Stimulated activated CD4-positive, alpha-beta T cell treated with anti-CD3 and anti-CD28 coated beads, Interleukin-1b, Interleukin-23, amount 100 ng/mL, for 1 hour (primary cell): ENCODE data around the gene JMJD8.
"Not testable (repeated sequence)": the region's sequence is repeated elsewhere in the genome, so short reads cannot be mapped to it uniquely, and the experiment has no call there.

Experiments
- DNase-seq, 2 donors: peaks; one replicate each; pipeline ENCODE4 v3.0.0-alpha.2; 2020; ENCODE audit warnings: low read depth in 2 of 2

The JMJD8 gene

DNA sequence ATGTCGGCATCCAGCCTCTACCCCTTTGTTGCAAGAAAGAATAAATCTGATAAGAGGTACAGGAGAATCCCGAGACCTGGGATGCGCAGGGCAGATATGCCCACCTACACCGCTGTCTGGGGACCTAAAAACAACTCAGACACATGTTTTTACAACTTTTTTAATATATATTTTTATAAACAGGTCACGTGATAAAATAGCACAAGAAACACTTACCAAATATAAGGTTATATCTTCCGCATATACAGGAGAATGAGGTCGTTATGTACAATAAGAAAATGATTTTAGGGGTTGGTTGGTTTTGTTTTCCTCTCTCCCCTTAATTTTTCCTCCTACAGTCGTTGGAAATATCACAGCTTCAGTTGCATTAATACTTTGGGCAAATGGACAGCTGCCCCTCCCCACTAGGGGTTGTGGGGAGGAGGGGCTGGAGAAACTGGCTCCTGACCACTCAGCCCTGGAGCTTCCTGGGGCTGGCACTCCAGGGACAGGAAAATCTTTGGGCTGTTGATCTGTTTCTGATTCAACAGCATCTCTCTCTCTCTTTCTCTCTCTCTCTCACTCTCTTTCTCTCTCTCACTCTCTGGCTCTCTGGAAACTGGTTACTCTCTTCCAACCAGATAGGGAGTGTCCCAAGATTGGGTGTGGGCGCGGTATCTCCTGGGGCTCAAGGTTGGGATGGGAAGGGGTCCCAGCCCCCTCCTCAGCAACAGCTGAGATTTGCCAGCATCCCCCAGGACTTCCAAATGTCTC, 8.4 kb upstream of the JMJD8 start:
- no peak for DNase-seq

DNA sequence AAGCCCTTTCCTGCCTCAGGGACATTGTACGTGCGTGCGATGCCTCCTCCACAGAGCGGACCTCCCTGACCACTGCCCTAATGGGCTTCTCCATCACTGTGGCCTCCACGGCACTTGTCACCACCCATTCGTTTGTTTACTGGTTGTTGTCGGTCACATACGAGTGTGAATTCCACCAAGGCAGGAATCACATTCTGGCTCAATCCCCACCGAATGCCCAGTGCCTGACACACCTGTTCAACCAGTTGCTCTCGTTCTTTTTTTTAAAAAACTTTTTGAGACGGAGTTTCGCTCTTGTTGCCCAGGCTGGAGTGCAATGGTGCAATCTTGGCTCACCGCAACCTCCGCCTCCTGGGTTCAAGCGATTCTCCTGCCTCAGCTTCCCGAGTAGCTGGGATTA, 7.1 kb upstream of the JMJD8 start:
- DNase-seq: not testable (repeated sequence)

DNA sequence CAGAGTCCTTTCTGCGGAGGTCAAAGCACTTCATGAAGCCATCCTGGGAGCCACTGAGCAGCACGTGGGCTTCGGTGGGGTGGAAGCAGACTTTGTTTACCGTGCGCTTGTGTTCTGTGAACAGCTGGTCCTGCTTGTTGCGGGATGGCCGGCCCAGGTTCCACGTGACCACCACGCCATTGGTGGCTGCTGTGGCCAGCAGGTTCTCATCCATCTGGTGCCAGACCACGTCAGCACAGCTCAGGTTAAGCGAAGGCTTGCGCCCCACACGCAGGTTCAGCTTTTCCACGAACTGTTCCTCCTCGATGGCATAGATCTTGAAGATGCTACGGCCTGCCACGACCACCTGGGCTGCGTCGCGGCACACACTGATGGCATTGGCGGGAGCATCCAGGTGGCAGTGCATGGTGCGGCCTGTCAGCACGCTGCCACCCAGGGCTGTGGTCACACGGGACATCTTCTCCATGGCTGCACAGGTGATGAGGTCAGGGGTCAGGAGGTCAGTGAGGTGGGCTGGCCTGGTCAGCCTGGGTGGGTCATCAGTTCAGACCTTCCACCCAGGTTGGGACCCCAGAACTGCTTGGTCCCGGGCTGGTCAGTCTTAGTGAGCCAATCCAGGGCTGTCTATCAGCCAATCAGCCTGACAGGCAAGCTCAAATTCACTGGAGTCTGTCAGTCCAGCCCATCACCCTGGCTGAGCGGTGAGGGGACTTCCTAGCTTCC, 5.2 kb upstream of the JMJD8 start:
- no peak for DNase-seq

DNA sequence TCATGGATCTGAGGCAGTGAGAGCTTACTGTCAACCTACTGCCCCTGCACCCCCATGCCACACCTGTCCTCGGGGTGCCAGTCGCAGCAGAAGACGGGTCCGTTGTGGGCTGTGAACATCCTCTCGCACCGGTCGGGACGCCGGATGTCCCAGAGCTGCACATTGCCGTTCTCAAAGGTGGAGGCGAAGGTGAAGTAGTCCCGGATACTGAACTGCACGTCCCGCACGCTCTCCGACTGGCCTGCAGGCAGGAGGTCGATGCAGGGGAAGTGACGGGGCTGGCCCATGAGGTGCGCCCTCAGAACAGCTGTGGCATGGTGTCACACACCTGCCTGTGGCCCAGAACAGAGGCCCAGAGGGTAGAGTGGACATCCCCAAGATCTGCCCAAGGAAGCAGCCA, 3.4 kb upstream of the JMJD8 start:
- DNase-seq: no peak

DNA sequence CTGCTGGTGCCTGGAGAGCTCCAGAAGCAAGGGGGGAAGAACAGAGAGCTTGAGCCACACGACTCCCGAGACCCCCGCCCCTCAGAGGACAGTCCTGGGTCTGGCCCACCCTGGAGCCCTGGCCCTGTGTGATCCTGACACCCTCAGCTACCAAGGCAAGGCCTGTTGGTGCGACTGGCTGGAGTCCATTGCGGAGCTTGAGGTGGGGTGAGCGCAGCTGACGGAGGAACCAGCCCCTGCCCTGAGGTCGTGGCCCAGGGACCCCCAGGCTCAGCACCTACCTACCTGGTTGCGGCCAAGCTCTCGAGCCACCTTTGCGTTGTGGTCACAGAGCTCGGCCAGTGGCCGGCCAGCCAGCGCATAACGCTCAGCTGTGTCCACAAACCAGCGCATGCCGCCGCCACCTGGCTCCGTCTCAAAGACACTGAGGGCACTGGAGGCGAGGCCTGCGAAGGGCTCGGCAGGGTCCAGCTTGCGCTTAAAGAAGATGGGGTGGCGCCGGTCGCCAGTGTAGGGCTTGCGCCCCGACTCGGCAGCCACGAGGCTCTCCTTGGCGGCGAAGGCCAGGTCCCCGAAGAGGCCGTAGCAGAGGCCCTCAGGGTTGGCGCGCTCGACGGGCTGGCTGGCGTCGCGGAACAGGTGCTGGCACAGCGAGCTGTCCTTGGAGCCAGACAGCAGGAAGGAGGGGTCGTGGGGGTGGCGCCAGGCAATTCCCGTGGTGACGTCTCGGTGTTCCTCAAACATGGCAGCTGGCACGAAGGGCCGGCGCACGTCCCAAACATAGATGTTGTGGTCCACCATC, 2.5 kb upstream of the JMJD8 start:
- no peak for DNase-seq

DNA sequence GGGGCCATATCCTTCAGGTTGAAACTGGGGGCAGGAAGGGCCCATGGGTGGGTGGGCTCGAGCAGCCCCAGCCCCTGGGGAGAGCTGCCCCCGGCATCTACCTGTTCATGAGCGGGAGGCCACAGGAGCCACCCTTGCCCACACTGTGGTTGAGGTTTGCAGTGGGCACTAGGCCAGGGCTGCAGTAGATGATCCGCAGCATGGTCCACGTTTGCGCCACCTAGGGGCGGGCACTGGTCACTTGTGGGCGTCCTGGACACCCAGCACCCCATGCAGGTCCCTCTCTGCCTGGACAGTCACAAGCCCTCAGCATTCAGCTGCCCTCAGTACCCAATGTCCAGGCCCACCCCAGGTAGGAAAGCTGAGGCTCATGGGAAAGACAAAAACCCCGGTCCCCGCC, 1.8 kb upstream of the JMJD8 start:
- DNase-seq: no peak

DNA sequence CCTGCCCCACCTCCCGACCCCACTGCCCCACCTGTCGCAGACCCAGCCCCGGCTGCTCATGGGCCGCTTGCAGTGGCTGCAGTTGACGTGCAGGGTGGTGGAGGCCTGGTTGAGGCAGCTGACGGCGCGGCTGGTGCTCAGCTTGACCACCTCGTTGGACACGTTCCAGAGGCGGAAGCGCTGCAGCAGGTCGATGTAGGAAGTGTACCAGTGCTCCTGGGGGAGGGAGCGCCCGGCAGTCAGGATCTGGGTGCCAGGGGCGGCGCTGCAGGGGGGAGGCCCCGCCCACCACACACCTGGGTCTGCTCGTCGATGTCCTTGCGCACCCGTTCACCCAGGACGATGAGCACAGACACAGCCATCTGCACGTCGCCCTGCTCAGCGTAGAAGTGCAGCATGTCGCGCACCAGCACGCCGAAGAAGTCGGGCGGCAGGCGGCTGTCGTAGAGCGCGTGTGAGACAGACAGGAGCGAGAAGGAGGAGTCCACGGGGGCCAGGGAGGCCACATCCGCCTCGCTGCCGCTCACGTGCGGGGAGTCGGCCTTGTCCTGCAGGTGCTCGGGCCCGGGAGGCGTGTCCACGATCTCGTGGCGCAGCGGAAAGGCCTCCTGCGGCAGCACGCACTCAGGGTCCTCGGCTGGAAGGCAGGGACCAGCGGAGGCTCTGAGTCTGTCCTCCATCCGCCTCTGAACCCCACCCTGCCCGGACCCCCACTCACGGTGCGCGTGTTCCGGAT, 995 bp upstream of the JMJD8 start:
- DNase-seq: no peak

DNA sequence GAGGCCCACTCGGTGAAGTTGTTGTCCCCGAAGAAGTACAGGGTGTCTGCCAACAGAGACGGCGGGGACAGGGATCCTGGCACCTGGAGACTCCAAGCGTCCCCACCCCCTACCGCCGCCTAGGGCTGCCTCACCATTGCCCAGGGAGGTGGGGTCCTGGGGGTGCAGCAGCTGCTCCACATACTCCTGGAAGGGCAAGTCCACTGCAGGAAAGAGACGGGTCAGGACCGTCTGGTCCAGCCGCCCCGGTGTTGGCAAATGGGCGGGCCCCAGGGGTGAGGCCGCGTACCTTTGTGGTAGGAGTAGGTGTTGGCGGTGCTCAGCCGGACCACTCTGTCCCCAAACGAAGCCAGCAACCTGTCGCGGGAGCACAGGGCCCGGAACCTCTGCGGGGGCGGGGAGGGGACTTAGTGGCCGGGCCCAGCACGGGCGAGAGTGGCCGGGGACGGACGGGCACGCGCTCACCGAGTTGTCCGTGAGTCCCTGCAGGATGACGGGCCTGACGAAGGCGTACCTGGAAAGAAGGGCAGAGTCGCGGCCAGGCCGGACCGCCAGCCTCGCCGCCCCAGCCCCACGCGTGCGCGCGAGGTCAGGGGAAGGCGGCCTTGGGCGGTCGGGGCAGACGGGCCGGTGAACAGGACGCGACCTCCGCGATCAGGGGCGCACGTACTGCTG, 601 bp downstream of the JMJD8 start:
- no peak for DNase-seq

DNA sequence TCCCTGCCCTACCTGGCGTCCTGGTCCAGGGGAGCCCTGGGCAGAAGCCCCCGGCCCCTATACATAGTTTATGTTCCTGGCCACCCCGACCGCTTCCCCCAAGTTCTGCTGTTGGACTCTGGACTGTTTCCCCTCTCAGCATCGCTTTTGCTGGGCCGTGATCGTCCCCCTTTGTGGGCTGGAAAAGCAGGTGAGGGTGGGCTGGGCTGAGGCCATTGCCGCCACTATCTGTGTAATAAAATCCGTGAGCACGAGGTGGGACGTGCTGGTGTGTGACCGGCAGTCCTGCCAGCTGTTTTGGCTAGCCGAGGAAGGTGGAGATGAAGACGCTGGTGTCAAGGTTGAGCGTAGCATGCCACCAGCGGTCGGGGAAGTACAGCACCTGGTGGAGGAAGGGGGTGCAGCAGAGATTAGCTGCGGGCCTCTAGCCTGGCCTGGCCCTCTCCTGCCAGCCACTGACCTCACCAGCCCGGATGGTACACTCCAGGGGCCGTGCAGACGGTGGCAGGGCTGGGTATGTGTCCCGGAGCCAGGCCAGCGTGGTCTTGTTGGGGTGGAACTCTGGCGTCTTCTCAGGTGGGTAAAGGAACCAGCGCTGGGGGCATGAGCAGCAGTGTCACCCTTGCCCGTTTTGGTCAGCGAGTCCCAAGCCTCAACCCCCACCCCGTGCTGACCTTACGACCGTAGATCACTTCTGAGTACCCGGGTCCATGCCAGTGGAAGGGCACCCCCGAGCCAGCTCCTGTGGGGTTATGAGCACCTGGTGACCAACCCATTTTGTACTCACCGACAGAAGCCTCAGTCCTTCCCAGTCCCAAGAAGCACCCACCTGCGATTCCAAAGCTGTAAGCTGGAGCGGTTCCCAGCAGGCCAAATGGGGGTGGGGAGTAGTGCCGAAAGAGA, 1.4 kb downstream of the JMJD8 start:
- no peak for DNase-seq

DNA sequence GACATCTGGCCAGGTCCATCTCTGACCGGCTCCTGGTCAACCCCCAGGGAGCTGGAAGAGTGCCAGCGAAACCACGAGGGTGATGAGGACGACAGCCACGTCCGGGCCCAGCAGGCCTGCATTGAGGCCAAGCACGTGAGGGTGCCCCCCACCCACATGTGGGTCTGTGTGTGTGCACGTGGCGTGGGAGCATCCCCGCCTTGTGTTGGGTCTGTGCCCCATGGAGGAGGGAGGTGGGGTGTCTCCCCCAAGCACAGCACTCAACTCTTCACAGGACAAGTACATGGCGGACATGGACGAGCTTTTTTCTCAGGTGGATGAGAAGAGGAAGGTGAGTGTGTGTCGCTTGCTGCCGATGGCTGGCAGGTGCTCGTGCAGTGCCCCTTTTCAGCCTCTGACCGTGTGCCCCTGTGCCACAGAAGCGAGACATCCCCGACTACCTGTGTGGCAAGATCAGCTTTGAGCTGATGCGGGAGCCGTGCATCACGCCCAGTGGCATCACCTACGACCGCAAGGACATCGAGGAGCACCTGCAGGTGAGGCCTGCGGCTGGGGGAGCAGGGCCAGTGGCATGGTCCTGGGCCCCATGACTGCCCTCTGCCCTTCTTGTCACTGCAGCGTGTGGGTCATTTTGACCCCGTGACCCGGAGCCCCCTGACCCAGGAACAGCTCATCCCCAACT, 2.2 kb downstream of the JMJD8 start:
- DNase-seq: no peak

DNA sequence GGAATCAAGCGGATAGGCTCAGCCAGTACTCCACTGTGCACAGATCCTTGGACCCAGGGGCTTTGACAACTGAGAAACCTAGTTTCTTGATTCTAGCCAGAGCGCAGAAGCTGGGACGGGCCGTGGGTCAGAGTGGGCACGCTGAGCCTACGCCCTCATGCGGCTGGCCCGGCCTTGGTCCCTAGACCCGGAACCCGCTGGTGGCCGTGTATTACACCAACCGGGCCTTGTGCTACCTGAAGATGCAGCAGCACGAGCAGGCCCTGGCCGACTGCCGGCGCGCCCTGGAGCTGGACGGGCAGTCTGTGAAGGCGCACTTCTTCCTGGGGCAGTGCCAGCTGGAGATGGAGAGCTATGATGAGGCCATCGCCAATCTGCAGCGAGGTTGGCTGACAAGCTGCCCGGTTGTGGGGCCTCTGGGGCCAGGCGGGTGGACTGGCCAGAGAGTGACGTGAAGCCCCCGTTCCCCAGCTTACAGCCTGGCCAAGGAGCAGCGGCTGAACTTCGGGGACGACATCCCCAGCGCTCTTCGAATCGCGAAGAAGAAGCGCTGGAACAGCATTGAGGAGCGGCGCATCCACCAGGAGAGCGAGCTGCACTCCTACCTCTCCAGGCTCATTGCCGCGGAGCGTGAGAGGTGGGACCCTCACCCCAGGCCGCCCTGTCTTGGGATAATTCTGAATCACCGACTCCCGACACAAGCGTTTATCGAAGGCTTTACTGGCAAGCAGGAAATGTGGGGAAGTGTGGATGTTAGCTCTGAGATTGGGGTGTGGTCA, 3.0 kb downstream of the JMJD8 start:
- DNase-seq: no peak

DNA sequence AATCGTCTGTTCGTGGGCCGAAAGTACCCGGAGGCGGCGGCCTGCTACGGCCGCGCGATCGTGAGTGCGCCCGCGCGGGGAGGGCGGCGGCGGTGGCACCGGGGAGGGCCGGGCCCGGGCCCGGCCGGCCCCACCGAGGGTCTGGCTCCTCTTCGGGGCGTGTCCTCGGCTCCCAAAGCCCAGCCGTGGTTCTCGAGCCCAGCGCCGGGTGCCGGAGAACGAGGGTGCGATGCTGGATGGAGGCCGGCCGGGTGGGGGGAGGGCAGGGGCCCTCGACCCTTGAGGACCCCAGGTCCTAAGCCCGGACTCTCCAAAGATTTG, 3.5 kb downstream of the JMJD8 start:
- no peak for DNase-seq

DNA sequence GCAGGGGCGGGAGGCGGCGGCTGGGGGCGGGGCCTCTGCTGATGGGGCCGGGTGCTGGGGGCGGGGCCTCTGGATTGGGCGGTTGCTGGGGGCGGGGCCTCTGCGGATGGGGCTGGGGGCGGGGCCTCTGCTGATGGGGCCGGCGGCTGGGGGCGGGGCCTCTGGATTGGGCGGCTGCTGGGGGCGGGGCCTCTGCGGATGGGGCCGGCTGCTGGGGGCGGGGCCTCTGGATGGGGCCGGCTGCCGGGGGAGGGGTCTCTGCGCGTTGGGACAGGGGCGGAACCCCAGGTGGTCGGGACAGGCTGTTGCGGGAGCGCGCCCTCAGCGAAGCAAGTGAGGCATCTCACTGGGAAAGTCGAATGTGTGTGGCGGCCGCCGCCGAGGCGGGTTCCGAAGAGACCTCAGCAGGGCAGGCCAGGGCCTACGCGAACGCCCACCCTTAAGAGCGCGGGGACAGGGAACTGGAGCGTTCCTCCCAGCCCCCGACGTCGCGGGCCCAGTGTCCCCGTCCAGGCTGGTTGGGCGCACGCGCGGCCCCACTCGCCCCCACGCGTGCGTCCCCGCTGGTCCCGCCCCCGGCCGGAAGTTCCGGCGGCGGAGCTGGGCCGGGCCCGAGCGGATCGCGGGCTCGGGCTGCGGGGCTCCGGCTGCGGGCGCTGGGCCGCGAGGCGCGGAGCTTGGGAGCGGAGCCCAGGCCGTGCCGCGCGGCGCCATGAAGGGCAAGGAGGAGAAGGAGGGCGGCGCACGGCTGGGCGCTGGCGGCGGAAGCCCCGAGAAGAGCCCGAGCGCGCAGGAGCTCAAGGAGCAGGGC, 4.1 kb downstream of the JMJD8 start, which contains the start of gene STUB1:
Gene STUB1, plus strand, starts transcription at position 597 of the 811 bp plus-strand sequence. Its CDS starts 116 bp downstream, at position 713.
- peak; percentile 67 to 89 for DNase-seq

DNA sequence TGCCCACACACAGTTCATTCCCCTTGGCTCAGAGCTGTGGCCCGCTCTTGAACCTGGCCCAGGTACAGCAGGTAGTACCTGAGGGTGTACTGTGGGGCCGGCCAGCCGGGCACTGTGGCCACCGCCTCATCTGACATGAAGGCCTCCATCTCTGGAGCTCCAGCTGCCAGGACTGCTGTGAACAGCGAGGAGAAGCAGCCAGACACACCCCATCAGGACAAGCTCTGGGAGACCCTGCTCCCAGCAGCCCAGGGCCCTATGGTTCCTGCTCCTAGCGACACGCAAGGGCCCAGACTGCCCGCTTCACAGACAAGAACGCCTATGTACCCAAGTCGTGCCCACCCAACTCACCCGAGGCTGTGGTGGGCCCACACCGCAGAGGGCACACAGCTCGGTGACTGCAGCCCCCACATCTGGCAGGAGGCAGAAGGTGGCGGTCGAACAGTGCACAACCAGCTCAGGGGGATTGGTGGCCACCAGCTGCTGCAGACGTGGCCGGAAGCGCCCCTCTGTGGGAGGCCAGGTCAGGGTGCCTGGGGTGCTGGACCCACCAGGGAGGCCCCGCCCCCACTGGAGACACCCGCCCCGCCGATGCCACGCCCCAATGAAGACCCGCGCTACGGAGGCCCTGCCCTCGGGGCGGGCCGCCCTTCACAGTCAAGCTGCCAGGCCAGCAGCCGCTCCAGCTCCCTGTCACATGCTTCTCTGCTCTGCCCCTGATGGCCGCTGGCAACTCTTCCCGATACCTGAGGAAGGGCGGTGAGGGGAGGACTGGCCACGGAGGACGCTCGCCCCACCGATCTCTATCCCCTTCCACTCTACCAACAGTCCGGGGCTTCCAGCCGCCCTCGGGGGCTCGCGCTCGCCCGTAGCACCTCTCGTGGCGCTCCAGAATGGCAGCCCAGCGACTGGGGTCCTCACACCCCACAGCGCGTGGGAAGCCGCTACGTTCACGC, 5.0 kb downstream of the JMJD8 start:
- no peak for DNase-seq

DNA sequence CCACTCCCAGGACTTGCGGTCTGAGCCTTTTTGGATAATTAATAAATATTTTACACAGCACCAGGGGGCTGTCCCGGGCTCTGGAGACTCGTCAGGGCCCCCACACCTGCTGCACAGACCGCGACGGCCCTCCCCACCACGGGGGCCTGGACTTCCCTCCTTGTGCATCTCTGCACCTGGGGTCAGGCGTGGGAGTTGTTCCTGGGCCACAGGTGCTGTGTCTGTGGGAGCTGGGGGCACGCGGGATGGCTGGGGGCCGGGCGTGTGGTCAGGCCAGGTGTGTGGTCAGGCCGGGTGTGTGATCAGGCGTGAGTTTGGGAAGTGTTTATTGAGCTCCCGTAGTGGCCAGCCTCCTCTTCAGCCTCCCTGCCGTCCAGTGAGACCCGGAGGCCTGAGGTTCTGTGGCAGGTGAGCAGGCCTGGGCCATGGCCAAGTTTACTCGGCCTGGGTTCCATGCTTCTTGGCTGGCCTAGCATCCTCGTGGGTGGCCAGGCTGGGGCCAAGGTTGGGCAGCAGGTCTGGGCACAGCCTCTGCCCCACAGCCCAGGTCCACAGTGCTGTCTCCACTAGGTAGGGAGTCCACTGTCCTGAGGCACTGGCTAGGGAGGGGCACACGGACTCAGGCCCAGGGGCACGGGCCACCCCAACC, 5.8 kb downstream of the JMJD8 start:
- no peak for DNase-seq
